Activated naive CD4-positive, alpha-beta T cell treated with anti-CD3 and anti-CD28 coated beads, Interleukin-2, amount 10 ng/mL, durations not matched to agents 7 days and 5 days (primary cell): ENCODE results near the gene SMAD6.

Source experiments
- CTCF ChIA-PET: fragments of 350-600 bp; sonication (Branson Sonifier 250); formaldehyde crosslinking; loops from one replicate; lab custom pipeline; 2021; ENCODE audit warnings: antibody characterized with exemption; lab: Charles Lee
- DNase-seq: peaks from one replicate; pipeline ENCODE4 v3.0.0-alpha.2; 2020
- H3K27ac Mint-ChIP-seq: one replicate; pipeline ENCODE4 v1.8.0; 2021; ENCODE audit warnings: mild to moderate bottlenecking, moderate library complexity, mixed read lengths
- H3K27me3 Mint-ChIP-seq: one replicate; pipeline ENCODE4 v1.8.0; 2021; ENCODE audit warnings: mild to moderate bottlenecking, mixed read lengths
- H3K36me3 Mint-ChIP-seq: one replicate; pipeline ENCODE4 v1.8.0; 2021; ENCODE audit warnings: mixed read lengths
- H3K4me1 Mint-ChIP-seq: one replicate; pipeline ENCODE4 v1.8.0; 2021; ENCODE audit warnings: mixed read lengths
- H3K4me3 Mint-ChIP-seq: one replicate; pipeline ENCODE4 v1.8.0; 2021; ENCODE audit warnings: mild to moderate bottlenecking, moderate library complexity, mixed read lengths
- H3K9me3 Mint-ChIP-seq: one replicate; pipeline ENCODE4 v1.8.0; 2021; ENCODE audit warnings: mixed read lengths

SMAD6 gene

DNA sequence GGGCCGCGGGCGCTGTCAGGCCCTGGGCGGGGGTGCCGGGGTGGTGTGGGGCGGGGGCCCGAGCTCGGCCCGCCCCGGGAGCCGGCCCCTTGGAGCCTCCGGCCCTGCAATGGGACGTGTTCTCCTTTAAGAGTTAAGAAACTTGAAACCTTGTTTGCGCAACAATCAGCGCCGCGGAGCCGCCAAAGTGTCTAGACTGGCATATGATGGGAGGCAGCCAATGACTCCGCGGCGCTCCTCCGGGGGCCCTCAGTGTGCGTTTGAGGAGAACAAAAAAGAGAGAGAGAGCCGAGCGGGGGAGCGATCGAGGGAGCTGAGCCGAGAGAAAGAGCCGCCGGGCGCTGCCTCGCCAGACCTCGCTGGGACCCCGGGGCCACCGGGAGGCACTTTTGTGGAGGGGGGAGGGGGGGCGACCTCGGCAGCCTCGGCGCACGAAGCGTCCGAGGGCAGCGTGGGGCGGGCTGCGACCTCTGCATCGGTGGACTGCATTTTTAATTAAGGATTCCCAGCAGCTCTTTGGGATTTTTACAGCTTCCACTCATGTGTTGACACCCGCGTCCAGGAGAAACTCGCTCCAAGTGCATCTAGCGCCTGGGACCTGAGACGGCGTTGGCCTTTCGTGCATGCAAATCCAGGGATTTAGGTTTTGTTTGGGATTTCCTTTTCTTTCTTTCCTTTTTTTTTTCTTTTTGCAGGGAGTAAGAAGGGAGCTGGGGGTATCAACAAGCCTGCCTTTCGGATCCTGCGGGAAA lies at the start of gene SMAD6:
SMAD6 (plus strand) TSS at position 202 of the 752 bp plus-strand sequence. CDS start 1,023 bp downstream, outside the sequence.
- peaks cover 57% of the 10 kb centered on the region for H3K27me3 Mint-ChIP-seq
- peaks cover 25% of the 10 kb centered on the region for H3K4me1 Mint-ChIP-seq
- CTCF ChIA-PET = interaction anchor here (1.5 kb wide), 2 partner anchors 12 to 64 kb away, joined by 3 to 4 read pairs; no protein-coding TSS in a partner anchor
- peak; percentile 88 for DNase-seq
- no peaks in the 10 kb centered on the region for H3K9me3 Mint-ChIP-seq
- H3K27ac Mint-ChIP-seq = peak within 1 kb of the TSS; percentile 83
- no peaks in the 10 kb centered on the region for H3K36me3 Mint-ChIP-seq
- peak within 1 kb of the TSS; percentile 81 for H3K4me3 Mint-ChIP-seq

DNA sequence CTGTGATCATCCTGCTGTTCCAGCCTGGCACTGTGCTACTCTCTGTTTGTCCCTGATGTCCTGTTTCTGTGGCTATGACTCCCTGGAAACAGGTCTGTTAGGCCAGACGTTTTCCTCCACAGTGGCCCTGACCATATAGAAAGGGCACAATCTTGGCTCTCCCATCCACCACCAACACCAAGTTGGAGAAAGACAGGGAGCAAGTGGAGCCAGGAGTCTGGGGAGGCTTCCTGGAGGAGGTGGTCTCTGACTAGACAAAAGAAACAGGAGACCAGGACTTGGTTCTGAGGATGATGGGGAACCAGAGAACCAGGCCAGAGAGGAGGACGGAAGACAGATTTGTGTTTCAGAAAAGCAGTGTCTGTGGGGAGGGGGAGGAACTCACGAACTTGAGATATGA lies 49.2 kb upstream of the SMAD6 start:
- H3K27me3 Mint-ChIP-seq = peaks cover 45% of the 10 kb centered on the region

DNA sequence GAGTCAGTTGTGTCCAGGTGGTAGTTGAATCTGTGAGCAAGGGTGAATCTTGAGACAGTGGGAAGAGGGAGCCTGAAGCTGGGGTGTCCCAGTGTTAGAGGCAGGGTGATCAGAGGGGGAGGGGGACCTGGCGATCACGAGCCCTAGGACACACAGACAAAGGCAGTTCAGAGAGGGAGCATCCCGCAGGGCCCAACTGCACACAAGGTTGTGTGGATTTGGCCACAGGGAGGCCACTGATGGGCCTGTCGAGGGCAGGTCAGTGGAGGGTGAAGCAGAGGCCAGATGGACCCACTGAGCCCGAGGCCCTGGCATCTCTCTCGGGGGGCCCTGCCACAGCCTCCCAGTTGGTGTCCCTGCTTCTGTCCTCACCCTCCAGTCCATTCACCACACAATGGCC lies 48.6 kb upstream of the SMAD6 start:
- peaks cover 18% of the 10 kb centered on the region for H3K4me1 Mint-ChIP-seq
- H3K27me3 Mint-ChIP-seq = peaks cover 42% of the 10 kb centered on the region
- H3K4me3 Mint-ChIP-seq = no peak overlapping the region
- no peaks in the 10 kb centered on the region for H3K36me3 Mint-ChIP-seq
- peak overlapping the region; percentile 20 for H3K27ac Mint-ChIP-seq
- CTCF ChIA-PET = no interaction called here
- DNase-seq = no peak
- H3K9me3 Mint-ChIP-seq = no peaks in the 10 kb centered on the region

More for the DNA sequence above, 49.2 kb upstream of the SMAD6 start:
- no peak for DNase-seq
- no peaks in the 10 kb centered on the region for H3K36me3 Mint-ChIP-seq
- no peaks in the 10 kb centered on the region for H3K9me3 Mint-ChIP-seq
- peaks cover 18% of the 10 kb centered on the region for H3K4me1 Mint-ChIP-seq
- CTCF ChIA-PET = no interaction called here
- H3K4me3 Mint-ChIP-seq = no peak overlapping the region
- no peak overlapping the region for H3K27ac Mint-ChIP-seq

DNA sequence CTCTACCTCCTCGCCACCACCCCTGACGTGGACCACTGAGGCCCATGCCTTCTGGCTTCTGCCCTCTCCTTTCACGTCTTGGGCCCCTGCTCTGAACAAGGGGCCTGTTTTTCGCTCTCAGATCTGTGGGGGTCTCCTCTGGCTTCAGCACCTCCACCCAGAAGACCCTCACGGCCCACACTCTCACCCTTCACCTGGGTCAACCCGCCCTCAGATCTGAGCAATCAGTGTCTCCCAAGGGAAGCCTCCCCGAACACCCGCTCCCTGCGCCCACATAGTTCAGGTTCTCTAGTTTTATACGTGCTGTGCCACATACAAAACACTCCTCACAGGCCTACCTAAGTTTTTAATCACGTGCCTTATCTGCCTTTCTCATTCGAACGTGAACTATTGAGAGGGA lies 48.2 kb upstream of the SMAD6 start:
- Mint-ChIP-seq H3K4me3 (no peak overlapping the region), H3K27ac (no peak overlapping the region), H3K27me3 (peaks cover 38% of the 10 kb centered on the region), H3K4me1 (peaks cover 18% of the 10 kb centered on the region), H3K9me3 (no peaks in the 10 kb centered on the region), H3K36me3 (no peaks in the 10 kb centered on the region)
- CTCF ChIA-PET = no interaction called here
- no peak for DNase-seq

DNA sequence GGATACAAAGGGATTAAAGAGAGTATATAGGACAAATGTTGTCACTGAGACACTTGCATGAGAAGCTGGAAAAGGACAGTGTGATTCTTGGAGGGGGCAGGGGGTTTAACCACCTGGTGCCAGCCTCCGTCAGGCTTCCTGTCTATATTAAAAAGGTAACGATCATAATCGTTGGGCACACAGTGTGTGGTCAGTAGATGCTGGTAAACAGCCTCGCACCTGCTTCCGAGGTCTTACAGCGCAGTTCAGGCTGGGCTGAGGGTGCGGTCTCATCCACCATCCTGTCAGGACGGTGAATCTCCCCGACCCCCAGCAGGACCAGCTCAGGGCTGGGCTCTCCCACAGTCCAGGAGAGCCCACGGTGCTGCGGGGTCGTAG lies 47.7 kb upstream of the SMAD6 start:
- Mint-ChIP-seq H3K9me3 (no peaks in the 10 kb centered on the region), H3K36me3 (no peaks in the 10 kb centered on the region), H3K4me1 (peaks cover 18% of the 10 kb centered on the region), H3K27me3 (peaks cover 37% of the 10 kb centered on the region), H3K27ac (no peak overlapping the region), H3K4me3 (no peak overlapping the region)
- CTCF ChIA-PET = no interaction called here
- DNase-seq = no peak

DNA sequence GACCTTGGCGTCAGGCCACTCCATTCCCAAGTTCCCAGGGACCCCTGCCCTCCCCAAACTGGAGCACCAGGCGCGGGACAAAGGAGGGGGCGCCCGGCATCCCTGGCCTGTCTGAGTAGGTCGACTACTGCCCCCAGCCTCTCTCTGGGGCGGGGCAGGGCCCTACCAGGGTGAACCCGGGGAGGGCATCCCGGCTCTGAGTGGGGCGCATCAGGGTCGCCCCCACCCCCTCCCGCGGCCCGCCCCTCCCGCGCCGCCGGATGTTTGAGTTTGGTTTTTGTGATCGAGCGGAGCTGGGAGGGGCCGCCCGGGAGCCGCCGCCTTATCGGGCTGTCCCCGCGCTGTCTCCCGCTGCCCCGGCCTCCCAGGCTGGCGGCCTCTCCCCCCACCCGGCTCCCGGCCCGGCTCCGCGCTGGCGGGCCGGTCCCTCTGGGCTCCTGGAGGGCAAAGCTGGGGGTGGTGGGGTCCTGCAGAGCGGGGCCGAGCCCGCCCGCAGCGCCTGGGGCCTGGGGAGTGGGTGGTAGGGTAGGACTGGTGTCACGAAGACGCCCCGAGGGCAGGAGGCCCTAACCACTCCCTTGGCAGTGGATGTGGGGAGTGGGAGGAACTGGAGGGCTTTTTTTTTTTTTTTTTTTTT lies 47.2 kb upstream of the SMAD6 start:
- DNase-seq = peak; percentile 69
- H3K36me3 Mint-ChIP-seq = no peaks in the 10 kb centered on the region
- H3K4me1 Mint-ChIP-seq = peaks cover 18% of the 10 kb centered on the region
- no peak overlapping the region for H3K27ac Mint-ChIP-seq
- H3K9me3 Mint-ChIP-seq = no peaks in the 10 kb centered on the region
- peak overlapping the region; percentile 32 for H3K4me3 Mint-ChIP-seq
- H3K27me3 Mint-ChIP-seq = peaks cover 36% of the 10 kb centered on the region
- CTCF ChIA-PET = interaction anchor here (0.7 to 0.8 kb wide), 2 partner anchors 8 to 196 kb away, joined by 3 read pairs; no protein-coding TSS in a partner anchor

DNA sequence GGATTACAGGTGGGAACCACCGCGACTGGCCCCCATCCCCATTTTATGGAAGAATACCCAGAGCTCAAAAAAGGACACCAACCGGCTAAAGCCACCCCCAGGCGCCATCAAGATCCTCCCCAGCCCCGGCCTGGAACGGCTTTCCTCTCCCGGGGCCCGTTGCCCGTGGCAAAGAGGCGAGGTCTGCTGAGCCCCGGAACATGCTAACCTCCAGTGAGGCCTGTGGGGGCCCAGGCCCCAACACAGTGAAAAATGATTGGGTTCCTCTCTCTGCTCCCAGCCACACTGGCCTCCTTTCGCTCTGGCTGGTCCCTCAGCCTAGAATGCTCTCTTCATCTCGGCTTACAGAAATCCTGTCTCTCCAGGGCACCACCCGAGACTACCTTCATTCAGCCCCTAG lies 46.5 kb upstream of the SMAD6 start:
- no peaks in the 10 kb centered on the region for H3K36me3 Mint-ChIP-seq
- peak overlapping the region; percentile 32 for H3K4me3 Mint-ChIP-seq
- H3K27ac Mint-ChIP-seq = peak overlapping the region; percentile 37
- DNase-seq = no peak
- CTCF ChIA-PET = interaction anchor here (0.7 to 0.8 kb wide), 2 partner anchors 9 to 195 kb away, joined by 3 read pairs; no protein-coding TSS in a partner anchor
- peaks cover 18% of the 10 kb centered on the region for H3K4me1 Mint-ChIP-seq
- H3K9me3 Mint-ChIP-seq = no peaks in the 10 kb centered on the region
- H3K27me3 Mint-ChIP-seq = peaks cover 32% of the 10 kb centered on the region

DNA sequence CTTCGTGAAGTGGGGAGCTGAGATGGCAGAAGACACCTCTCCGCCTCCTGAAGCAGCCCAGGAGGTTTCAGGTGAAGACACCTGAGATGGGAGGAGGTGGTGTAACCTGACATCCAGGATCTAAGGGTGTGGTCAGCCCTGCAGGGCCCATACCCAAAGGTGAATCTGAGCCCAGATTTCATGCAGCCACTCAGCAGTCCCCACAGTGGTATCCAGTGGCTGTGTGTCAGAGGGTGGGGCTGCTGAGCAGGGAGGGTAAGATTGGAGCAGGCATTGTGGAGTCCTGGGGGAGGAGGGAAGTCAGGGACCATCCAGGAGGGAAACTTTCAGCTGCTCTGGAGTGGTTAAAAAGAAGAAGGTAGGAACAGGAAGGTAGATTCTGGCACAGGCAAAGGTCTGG lies 46.0 kb upstream of the SMAD6 start:
- no peaks in the 10 kb centered on the region for H3K9me3 Mint-ChIP-seq
- H3K27me3 Mint-ChIP-seq = peaks cover 30% of the 10 kb centered on the region
- CTCF ChIA-PET = no interaction called here
- H3K4me1 Mint-ChIP-seq = peaks cover 18% of the 10 kb centered on the region
- H3K27ac Mint-ChIP-seq = peak overlapping the region; percentile 19
- no peaks in the 10 kb centered on the region for H3K36me3 Mint-ChIP-seq
- DNase-seq = no peak
- no peak overlapping the region for H3K4me3 Mint-ChIP-seq

DNA sequence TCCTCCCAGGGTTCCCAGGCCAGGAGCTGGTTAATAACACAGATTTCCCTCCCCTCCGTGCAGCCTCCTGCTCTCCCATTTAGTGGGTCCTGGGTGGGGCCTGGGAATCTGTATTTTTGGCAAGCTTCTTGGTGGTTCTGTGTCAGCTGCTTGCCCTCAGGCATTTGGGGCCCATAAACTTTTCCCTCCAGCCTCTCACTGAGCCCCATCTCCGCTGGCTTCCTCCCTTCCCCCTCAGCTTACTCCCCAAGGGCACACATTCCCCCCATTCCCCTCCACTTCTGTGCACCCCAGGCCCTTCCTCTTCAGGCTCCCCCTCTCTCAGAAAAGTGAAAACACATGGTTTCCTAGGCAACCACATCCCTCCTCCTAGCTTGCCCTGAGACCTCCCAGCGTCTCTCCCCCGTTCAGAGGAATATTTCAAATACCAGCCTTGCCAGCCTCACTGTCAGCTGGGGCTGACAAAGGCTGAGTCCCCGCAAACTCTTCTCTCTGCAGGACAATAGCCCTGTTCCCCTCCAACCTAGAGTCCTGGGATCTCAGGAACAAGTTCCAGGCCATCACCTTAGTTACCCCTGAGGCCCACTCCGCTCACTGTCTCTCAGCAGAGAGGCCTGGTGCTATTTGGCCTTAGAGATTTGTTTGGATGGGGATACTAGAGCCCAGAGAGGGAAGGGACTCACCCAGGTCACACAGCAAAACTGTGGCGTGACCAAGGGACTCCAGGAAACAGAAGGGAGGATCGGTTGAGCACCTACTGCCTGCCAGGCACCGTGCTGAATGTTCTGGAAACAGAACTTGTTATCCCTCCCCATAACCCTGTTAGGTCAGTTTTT lies 44.6 kb upstream of the SMAD6 start:
- H3K4me3 Mint-ChIP-seq = no peak overlapping the region
- peaks cover 30% of the 10 kb centered on the region for H3K27me3 Mint-ChIP-seq
- H3K9me3 Mint-ChIP-seq = no peaks in the 10 kb centered on the region
- no peak for DNase-seq
- peaks cover 18% of the 10 kb centered on the region for H3K4me1 Mint-ChIP-seq
- CTCF ChIA-PET = interaction anchor here (0.6 kb wide), 1 partner anchor 1903 kb away, joined by 3 read pairs; no protein-coding TSS in a partner anchor
- H3K27ac Mint-ChIP-seq = no peak overlapping the region
- no peaks in the 10 kb centered on the region for H3K36me3 Mint-ChIP-seq

DNA sequence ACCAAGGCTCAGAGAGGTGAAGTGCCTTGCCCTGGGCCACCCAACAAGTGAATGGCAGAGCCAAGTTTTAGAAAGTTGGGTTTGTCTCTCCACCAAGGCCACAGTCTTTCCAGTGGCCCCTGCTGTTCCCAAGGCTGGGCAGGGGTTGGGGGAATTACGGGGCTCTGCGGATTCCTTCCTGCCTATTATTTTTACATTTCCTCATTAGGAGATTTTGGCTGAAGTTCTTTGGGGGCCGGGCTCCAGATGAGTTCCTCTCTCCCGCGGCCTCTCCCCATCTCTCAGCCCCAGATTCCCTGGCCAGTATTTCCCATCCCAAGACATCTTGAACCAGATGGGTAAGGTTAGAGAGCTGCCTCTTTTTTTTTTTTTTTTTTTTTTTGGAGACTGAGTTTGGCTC lies 44.0 kb upstream of the SMAD6 start:
- no peak for DNase-seq
- H3K27ac Mint-ChIP-seq = no peak overlapping the region
- H3K4me1 Mint-ChIP-seq = peaks cover 18% of the 10 kb centered on the region
- H3K9me3 Mint-ChIP-seq = no peaks in the 10 kb centered on the region
- CTCF ChIA-PET = no interaction called here
- H3K27me3 Mint-ChIP-seq = peaks cover 30% of the 10 kb centered on the region
- no peak overlapping the region for H3K4me3 Mint-ChIP-seq
- no peaks in the 10 kb centered on the region for H3K36me3 Mint-ChIP-seq

DNA sequence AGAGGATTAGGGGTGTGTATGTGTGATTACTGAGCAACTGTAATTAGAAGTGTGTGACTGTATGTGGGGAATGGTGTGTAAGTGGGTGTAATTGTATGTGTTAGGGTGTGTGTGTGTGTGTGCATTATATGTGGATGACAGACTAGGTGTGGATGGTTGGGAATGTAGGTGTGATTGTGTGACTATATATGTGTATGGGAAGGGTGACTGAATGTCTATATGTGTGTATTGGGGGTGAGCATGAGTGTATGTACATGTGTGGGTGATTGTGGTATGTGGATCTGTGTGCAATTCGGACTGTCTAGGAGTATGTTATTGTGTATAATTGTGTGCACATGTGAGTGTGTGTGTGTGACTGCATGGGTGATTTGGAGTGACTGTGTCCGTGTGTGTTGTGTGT lies 43.2 kb upstream of the SMAD6 start:
- no peaks in the 10 kb centered on the region for H3K36me3 Mint-ChIP-seq
- H3K27ac Mint-ChIP-seq = no peak overlapping the region
- CTCF ChIA-PET = no interaction called here
- H3K27me3 Mint-ChIP-seq = peaks cover 22% of the 10 kb centered on the region
- no peak overlapping the region for H3K4me3 Mint-ChIP-seq
- DNase-seq = no peak
- peaks cover 18% of the 10 kb centered on the region for H3K4me1 Mint-ChIP-seq
- H3K9me3 Mint-ChIP-seq = no peaks in the 10 kb centered on the region

DNA sequence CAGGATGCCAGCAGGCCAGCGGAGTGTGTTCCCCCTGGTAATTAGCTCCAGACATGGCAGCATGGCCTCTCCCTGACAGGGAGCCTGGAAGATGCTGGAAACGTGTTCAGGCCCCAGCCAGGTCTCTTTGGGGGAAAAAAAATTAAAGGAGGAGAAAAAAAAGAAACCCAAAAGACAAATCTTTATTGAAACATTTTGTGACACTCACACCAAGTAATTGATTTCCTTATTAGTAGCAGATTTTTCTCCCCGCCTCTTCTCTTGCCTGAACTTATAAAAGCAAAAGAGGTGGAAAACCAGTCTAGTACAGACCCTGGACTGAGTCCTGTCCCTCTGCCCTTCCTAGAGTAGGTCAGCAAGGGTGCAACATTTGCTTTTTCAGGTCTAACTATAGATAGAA lies 42.7 kb upstream of the SMAD6 start:
- H3K27me3 Mint-ChIP-seq = peaks cover 20% of the 10 kb centered on the region
- H3K4me3 Mint-ChIP-seq = no peak overlapping the region
- no peaks in the 10 kb centered on the region for H3K36me3 Mint-ChIP-seq
- H3K9me3 Mint-ChIP-seq = no peaks in the 10 kb centered on the region
- no peak for DNase-seq
- H3K4me1 Mint-ChIP-seq = peaks cover 15% of the 10 kb centered on the region
- H3K27ac Mint-ChIP-seq = no peak overlapping the region
- CTCF ChIA-PET = no interaction called here

DNA sequence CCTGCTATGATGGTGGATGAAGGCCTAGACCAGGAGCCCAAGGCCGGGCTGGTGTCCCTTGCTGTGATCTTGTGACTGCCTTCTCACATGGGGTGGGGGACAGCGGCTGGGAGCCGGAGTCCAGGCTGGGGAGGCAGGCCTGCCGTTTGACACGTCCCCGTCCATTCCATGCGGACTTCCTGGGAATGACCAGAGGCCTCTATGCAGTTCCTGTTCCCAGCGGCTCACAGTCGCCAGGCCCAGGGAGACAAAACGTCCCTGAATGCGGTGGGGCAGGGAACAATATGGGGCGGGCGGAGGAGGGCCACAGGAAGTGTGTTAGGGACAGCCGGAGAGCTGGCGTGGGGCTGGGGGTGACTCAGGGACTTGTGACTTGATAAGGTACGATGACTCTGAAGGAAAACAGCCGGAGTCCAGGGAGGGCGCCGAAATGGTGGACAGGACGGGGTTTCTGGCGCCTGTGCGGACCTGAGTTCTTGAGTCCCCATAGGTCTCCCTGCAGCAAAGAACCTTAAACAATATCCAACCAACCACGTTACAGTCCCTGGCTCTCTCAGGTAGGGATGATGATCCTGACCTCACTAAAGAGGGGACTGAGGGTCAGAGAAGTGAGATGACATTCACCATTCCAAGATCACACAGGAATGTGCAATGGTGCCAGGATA lies 40.5 kb upstream of the SMAD6 start:
- H3K4me3 Mint-ChIP-seq = no peak overlapping the region
- no peaks in the 10 kb centered on the region for H3K36me3 Mint-ChIP-seq
- H3K4me1 Mint-ChIP-seq = peaks cover 2% of the 10 kb centered on the region
- peaks cover 16% of the 10 kb centered on the region for H3K27me3 Mint-ChIP-seq
- H3K9me3 Mint-ChIP-seq = no peaks in the 10 kb centered on the region
- H3K27ac Mint-ChIP-seq = no peak overlapping the region
- CTCF ChIA-PET = no interaction called here
- no peak for DNase-seq

DNA sequence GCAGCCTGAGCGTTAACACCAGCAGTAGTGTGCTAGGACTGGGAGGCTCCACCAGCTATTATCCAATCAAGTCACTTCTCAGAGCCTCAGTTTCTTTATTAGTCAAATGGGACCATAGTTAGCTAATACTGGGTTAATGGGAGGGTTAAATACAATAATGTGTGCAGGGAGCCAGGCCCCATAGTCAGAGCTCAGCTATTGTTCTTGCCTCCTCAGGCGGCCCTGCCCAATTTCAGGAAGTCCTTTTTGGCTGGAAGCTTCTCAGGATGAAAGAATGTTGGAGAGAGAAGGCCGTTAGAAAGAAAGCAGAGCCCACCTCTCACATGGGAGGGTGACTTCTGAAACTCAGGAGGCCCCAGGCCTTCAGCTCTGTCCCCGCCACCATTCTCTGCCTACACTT lies 39.5 kb upstream of the SMAD6 start:
- Mint-ChIP-seq H3K36me3 (no peaks in the 10 kb centered on the region), H3K27ac (no peak overlapping the region), H3K9me3 (no peaks in the 10 kb centered on the region), H3K27me3 (peaks cover 14% of the 10 kb centered on the region), H3K4me1 (peaks cover under 1% of the 10 kb centered on the region), H3K4me3 (no peak overlapping the region)
- CTCF ChIA-PET = no interaction called here
- no peak for DNase-seq
